Stimulated activated CD4-positive, alpha-beta T cell treated with anti-CD3 and anti-CD28 coated beads, Interleukin-12 subunit alpha, Interleukin-12 subunit beta, amount 100 ng/mL, for 24 hours (primary cell): ENCODE measurements around the gene HNRNPF.
A peak's percentile ranks its signal among the peaks of the same experiment; 100 is the strongest.
"Not testable (repeated sequence)": the region's sequence is repeated elsewhere in the genome, so short reads cannot be mapped to it uniquely, and the experiment has no call there.

Experiments used
- DNase-seq, 2 experiments: peaks; one replicate each; pipeline ENCODE4 v3.0.0-alpha.2; 2020; ENCODE audit warnings: low read depth in 2 of 2

HNRNPF gene

GRCh38 chr10:43408710-43409384 lies at the start of gene HNRNPF:
Gene HNRNPF (minus strand): TSS chr10:43409186. CDS start chr10:43387884, 21,302 bp downstream.
- peak; percentile 88 to 90 for DNase-seq

- DNase-seq: no peak
Measured at GRCh38 chr10:43458227-43458626, 49.2 kb upstream of the HNRNPF start.

- not testable (repeated sequence) for DNase-seq
Measured at GRCh38 chr10:43456561-43456960, 47.6 kb upstream of the HNRNPF start.

- DNase-seq: not testable (repeated sequence)
Measured at GRCh38 chr10:43454025-43454424, 45.0 kb upstream of the HNRNPF start.

GRCh38 chr10:43453266-43453831 lies 44.4 kb upstream of the HNRNPF start:
- DNase-seq: no peak

GRCh38 chr10:43452356-43452914 lies 43.4 kb upstream of the HNRNPF start:
- DNase-seq: no peak

- DNase-seq: no peak
Measured at GRCh38 chr10:43448742-43449141, 39.8 kb upstream of the HNRNPF start.

GRCh38 chr10:43446219-43447017 lies 37.4 kb upstream of the HNRNPF start:
- DNase-seq: not testable (repeated sequence)

- DNase-seq: no peak
Measured at GRCh38 chr10:43444897-43445466, 36.0 kb upstream of the HNRNPF start.

GRCh38 chr10:43444323-43444722 lies 35.3 kb upstream of the HNRNPF start:
- no peak for DNase-seq

GRCh38 chr10:43440463-43441134 lies 31.6 kb upstream of the HNRNPF start:
- DNase-seq: no peak

- no peak for DNase-seq
Measured at GRCh38 chr10:43437141-43437870, 28.3 kb upstream of the HNRNPF start.

GRCh38 chr10:43436291-43437140 lies 27.5 kb upstream of the HNRNPF start, which contains the start of gene ZNF487:
Gene ZNF487 (plus strand): TSS chr10:43437111. CDS start chr10:43475814, 38,703 bp downstream.
- peak; percentile 75 to 81 for DNase-seq

GRCh38 chr10:43430926-43431663 lies 22.1 kb upstream of the HNRNPF start:
- no peak for DNase-seq

- peak in 1 of 2 experiments; percentile 31 for DNase-seq
Measured at GRCh38 chr10:43427166-43427825, 18.3 kb upstream of the HNRNPF start.

GRCh38 chr10:43426476-43426875 lies 17.5 kb upstream of the HNRNPF start:
- not testable (repeated sequence) for DNase-seq

GRCh38 chr10:43424416-43424815 lies 15.4 kb upstream of the HNRNPF start:
- DNase-seq: no peak

GRCh38 chr10:43421944-43422343 lies 13.0 kb upstream of the HNRNPF start:
- DNase-seq: not testable (repeated sequence)
